Measurements from ENCODE around the gene TXNRD2. TPM values are rescaled to one million over a fixed set of nuclear protein-coding genes. Genes with fewer than 3 reads are reported as not detected.

Gene TXNRD2
- total RNA-seq, 1 donor from 2014 or later, result 46.0 TPM

- Histone ChIP-seq H3K4me1 (no peaks in the 10 kb centered on the region), H3K4me3 (no peak overlapping the region), H3K27me3 (no peaks in the 10 kb centered on the region), H3K9me3 (no peaks in the 10 kb centered on the region), H3K27ac (no peak overlapping the region), H3K36me3 (peaks cover 22 to 27% of the 10 kb centered on the region in 2 donors)
- no peak for DNase-seq (ENCODE audit: low spot score in 2 of 2)
- TF ChIP-seq CTCF (IDR thresholded peaks at IDR 0.05), result no peak
- intact Hi-C loops (cut with DNase I), result no loop called here
These were observed 50.9 kb downstream of the TXNRD2 start for GRCh38 chr22:19890502-19891316.

- no peak overlapping the region for H3K27ac ChIP-seq
- H3K9me3 ChIP-seq, result no peaks in the 10 kb centered on the region
- no peak for DNase-seq (ENCODE audit: low spot score in 2 of 2)
- no peaks in the 10 kb centered on the region for H3K27me3 ChIP-seq
- intact Hi-C loops (cut with DNase I), result loop anchor here (5.0 kb wide), 1 partner anchor 138 kb away; no protein-coding TSS in a partner anchor
- no peaks in the 10 kb centered on the region for H3K4me1 ChIP-seq
- TF ChIP-seq CTCF (IDR thresholded peaks at IDR 0.05), result no peak
- H3K4me3 ChIP-seq, result no peak overlapping the region
- H3K36me3 ChIP-seq, result peaks cover 17 to 27% of the 10 kb centered on the region in 2 donors
These were observed 51.7 kb downstream of the TXNRD2 start for GRCh38 chr22:19889951-19890350.

- no peaks in the 10 kb centered on the region for H3K4me1 ChIP-seq
- no peak for TF ChIP-seq CTCF (IDR thresholded peaks at IDR 0.05)
- peaks cover 7 to 16% of the 10 kb centered on the region in 2 donors for H3K36me3 ChIP-seq
- no peaks in the 10 kb centered on the region for H3K27me3 ChIP-seq
- intact Hi-C loops (cut with DNase I), result loop anchor here (5.0 kb wide), 1 partner anchor 136 kb away; no protein-coding TSS in a partner anchor
- no peak for DNase-seq (ENCODE audit: low spot score in 2 of 2)
- no peaks in the 10 kb centered on the region for H3K9me3 ChIP-seq
- H3K4me3 ChIP-seq, result no peak overlapping the region
- H3K27ac ChIP-seq, result no peak overlapping the region
These were observed 53.4 kb downstream of the TXNRD2 start for GRCh38 chr22:19888131-19888746.

GRCh38 chr22:19887256-19887985, 54.2 kb downstream of the TXNRD2 start:
- H3K9me3 ChIP-seq, result no peaks in the 10 kb centered on the region
- TF ChIP-seq CTCF (IDR thresholded peaks at IDR 0.05), result no peak
- H3K4me1 ChIP-seq, result no peaks in the 10 kb centered on the region
- no peak for DNase-seq (ENCODE audit: low spot score in 2 of 2)
- no peaks in the 10 kb centered on the region for H3K27me3 ChIP-seq
- no peak overlapping the region for H3K4me3 ChIP-seq
- intact Hi-C loops (cut with DNase I), result loop anchor here (5.0 kb wide), 1 partner anchor 135 kb away; no protein-coding TSS in a partner anchor
- peaks cover 9 to 16% of the 10 kb centered on the region in 2 donors for H3K36me3 ChIP-seq
- no peak overlapping the region for H3K27ac ChIP-seq

- no peak for DNase-seq (ENCODE audit: low spot score in 2 of 2)
- intact Hi-C loops (cut with DNase I), result loop anchor here (5.0 kb wide), 1 partner anchor 134 kb away; no protein-coding TSS in a partner anchor
- Histone ChIP-seq H3K4me3 (no peak overlapping the region), H3K36me3 (peaks cover 9 to 11% of the 10 kb centered on the region in 2 donors), H3K27ac (no peak overlapping the region), H3K9me3 (no peaks in the 10 kb centered on the region), H3K4me1 (peaks cover under 1 to 3% of the 10 kb centered on the region in 2 donors), H3K27me3 (no peaks in the 10 kb centered on the region)
- no peak for TF ChIP-seq CTCF (IDR thresholded peaks at IDR 0.05)
These were observed 54.9 kb downstream of the TXNRD2 start for GRCh38 chr22:19886605-19887255.

All from ascending aorta (tissue), 2 donors.